Left renal pelvis (tissue), 4 donors: ENCODE data around the gene SRPRB. TPM values are rescaled to one million over a fixed set of nuclear protein-coding genes. Genes with fewer than 3 reads are reported as not detected.

ENCODE experiments used
- DNase-seq, 4 donors: peaks; one replicate each; pipeline ENCODE4 v3.0.0-alpha.2; 2013; ENCODE audit warnings: low read depth in 4 of 4, low spot score in 3 of 4
- polyA plus RNA-seq, 4 donors: library from polyadenylated mRNA; unstranded; fragments of 120-200 nt; gene quantifications; one replicate each; pipeline ENCODE4 v1.2.1, GENCODE V29; 2013; ENCODE audit not compliant: insufficient read length in 4 of 4

Gene SRPRB
- polyA plus RNA-seq, 4 donors = 46.3 to 61.5 (median 52.2) TPM

DNA sequence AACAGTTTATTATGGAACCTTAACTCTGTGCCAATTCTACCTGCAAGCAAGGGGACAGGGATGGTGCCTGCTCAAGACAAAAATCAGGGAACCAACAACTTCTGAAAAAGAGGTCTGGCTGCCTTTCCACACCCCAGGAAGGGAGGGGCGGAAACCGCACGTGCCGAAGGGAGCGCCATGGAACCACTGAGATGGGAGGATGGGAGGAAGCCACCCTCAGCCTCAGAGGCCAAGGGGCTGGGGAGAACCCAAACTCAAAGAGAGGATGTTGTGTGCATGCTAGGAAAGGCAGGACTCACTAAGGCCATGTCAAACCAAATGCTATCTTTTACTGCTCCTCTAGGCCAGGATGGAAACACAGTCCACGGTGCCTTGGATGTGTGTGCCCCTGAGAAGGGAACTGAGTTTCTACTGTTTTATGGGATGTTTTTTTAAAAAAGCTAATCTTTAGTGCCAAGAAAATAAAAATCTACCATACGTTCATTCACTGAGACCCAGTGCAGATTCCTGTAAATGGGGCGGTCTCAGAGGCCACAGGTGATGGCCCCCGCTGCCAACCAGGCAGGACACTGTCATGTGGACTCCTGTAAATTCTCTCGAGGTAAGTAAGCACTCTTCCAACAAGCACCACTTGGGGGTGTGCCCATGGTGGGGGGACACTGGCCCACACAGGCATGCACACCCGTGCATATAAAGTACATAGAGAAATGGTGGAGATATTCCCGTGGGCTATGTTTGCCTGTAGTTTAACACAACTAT, 20.5 kb downstream of the SRPRB start:
- no peak for DNase-seq

DNA sequence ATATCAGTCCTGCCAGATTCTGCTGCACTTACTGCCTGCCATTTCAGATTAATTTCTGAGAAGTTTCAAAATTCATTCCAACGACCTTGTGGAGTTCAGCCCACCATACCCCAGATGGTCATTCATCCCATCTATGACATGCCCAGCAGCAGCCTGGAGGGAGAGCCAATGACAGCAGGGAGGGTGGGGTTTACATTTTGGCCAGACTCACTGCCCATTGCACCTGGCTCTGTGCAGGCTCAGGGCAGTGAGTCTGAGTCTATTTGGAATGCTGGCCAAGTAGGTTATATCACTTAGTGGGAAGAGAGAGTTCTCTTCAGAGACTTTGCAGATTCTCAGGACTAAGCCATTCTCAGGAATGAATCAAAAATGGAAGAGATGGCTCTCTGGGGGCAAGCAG, 21.5 kb downstream of the SRPRB start:
- DNase-seq = no peak

DNA sequence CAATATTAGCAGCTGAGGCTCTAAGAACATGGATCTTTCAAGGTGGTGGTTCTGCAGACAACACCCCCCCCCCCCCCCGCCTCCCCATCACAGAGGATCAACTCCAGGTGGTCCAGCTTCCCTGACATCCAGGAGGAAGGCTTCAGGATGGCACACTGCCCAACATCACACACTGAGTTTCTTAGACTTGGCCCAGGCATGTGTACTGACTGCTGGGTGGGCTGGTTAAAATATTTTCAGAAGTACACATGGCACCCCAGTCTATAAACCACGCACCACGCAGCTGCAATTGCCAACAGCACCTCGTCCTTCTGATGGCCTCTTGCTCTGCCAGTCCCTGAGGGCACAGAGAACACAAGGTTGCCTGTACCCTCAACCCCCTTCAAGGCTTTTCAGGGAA, 22.1 kb downstream of the SRPRB start:
- DNase-seq = no peak

DNA sequence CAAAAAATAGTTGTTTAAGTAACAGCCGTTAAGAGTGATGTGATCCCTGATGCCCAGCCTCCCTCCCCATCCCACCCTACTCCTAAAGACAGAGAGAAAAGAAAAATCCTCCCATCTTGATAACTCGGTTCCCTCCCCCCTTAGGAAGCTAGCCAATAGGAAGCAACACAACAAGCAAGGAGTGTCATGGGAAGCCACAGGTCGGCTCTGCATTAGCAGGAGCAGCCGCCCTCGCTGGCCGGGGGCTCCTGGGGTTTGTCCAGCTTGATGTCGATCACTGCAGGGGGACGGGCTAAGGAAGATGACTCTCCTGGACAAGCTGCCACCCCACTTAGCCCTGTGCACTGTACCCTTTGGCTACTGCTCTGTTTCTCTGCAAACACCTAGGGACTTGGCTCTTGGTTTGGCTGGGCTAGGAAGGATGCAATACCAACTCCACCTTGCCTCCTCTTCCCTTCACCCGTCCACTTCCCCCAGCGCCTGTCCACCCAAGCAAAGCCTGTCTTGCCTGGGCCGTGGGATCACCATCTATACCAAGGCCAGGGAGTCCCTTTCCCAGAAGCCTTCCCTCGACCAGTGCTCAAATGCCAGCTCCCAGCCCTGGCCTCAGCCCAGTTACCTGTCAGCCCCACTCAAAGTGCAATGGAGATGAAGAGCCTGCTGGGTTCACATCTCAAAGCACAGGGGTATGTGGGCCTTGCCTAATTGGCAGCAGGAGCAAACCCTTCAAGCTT, 23.1 kb downstream of the SRPRB start:
- no peak for DNase-seq

DNA sequence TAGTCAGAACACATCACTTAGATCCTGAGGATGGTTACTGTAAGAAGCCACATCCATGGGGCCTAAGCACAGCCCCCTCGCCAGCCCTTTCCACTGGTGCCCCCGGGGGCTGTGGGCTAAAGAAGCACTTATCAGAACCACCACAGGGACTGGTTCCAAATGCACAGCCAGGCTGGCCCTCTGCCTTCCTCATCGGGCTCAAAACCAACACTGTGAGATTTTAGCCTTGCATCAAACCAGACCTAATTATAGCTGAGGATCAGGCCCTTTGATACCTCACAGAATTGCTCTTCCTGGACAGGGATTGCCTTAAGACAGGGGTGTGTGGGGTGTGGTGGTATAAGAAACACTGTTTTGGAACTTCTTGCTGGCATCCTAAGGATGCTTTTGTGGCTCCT, 23.7 kb downstream of the SRPRB start:
- DNase-seq = no peak

DNA sequence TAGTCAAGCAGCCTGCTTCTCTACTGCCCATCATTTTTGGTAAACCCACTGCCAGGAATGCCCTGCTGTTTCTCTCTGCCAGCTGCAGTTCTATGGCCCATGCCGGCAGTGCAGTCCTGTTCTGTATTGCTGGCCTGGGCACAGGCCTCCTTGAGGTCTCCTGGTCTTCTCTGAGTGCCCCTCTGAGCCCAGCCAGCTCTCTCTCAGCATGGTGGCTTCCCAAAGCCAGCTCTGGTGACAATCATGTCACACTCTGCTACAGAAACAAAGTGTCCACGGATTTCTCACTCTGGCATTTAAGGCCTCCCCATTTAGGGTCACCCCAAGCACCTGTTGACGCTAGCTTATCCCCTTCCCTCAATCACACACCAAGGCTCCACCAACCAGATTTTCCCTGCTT, 24.5 kb downstream of the SRPRB start:
- DNase-seq = no peak

DNA sequence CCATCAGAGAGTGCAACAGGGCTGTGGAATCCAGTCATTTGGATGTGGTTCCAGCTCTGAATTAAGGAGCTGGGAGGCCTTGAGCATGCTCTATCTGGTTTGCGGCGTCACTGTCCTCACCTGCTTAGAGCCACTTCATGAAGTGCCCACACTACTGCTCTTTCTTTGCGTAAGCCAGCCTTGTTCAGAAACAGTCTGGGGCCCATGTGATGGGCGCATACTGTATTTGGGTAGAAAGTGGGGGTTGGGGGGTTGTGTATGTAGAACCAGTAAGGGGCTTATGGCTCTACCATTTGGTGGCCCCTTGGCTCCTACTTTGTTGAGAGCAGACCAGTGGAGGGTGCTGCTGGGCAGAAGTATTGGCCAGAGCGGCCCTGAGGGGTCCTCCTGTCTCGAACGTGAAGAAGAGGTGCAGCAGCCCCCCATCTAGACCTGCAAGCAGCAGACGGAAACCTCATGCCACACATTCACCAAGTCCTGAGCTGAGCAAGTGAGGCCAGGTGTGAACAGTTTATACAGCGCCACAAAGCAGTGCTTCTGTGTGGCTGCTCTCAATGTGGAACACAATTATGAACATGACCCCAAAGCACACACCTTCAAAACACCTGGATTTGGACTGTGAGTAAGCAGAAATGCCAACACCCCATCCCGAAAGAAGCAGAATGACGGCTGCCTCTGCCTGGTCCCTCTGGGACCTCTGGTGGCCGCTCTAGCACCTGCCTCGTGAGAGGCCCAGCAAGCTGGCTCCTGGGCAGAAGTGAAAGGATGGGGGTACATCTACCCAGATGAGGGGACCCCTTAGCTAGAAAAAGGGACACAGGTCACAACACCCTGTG, 26.6 kb downstream of the SRPRB start:
- DNase-seq = no peak

DNA sequence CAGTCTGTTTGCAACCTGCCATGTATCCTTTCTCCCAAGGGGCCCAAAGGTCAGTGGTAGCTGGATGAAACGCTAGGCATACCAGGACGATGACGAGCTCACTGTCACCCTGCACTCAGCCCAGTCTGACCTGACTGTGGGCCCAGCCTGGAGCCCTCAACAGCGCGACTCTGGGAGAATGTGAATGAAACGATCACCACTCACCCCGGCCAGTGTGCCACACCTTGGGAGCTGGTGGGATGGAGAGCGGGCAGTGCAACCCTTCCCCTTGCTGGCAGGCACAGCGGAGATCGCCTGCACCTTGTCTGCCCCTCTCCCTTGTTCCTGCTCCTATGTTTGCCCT, 27.2 kb downstream of the SRPRB start:
- DNase-seq = no peak

DNA sequence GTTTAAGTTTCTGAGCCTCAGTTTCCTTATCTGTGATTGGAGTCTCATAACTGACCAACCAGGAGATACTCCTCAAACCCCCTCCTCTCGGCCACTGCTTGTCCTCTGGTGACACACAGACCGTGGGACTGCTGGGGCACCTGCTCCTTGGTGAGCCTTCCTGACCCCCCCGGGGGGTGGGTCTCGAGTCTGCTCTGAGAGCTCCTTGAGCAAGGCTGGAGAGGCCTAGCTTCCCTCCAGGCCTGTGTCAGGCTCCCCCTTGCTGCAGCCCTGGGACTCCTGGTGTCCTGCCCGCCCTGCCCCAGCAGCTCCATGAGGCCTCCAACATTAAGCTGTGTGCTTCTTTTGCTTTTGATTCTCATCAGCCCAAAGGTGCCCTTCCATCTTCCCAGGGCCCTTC, 27.7 kb downstream of the SRPRB start:
- DNase-seq = no peak

DNA sequence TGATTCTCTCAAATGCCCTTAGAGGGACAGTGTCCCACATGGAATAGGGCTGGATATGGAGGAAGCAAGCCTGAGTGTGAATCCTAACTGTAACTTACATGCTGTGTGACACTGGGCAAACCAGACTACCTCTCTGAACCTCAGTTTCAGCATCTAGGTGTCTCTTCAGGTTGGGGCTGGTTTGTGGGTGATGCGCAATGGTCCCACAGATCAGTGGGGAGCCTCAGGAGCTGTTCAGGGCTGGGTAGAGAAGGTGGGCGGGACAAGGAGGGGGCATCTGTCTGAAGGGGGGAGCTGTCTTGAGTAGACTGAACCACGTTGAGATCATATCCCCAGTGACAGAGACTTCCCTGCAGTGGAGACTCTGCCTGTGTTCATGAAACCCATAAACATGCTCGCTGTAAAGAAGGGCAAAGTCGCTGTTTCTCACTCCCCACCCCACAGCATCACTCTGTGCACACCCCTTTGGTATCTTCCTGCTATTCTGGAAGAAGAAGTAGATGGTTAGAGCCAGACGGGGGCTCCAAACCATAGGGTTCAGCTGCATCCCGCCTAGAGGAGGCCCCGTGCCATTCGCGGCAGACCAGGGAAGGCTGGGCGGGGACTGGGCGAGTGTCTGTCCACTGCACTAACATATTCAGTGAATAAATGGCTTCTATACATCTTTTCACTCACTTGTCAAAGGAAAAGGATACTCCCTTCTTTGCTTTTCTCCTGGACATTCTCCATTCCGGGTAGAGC, 28.4 kb downstream of the SRPRB start:
- DNase-seq = no peak

DNA sequence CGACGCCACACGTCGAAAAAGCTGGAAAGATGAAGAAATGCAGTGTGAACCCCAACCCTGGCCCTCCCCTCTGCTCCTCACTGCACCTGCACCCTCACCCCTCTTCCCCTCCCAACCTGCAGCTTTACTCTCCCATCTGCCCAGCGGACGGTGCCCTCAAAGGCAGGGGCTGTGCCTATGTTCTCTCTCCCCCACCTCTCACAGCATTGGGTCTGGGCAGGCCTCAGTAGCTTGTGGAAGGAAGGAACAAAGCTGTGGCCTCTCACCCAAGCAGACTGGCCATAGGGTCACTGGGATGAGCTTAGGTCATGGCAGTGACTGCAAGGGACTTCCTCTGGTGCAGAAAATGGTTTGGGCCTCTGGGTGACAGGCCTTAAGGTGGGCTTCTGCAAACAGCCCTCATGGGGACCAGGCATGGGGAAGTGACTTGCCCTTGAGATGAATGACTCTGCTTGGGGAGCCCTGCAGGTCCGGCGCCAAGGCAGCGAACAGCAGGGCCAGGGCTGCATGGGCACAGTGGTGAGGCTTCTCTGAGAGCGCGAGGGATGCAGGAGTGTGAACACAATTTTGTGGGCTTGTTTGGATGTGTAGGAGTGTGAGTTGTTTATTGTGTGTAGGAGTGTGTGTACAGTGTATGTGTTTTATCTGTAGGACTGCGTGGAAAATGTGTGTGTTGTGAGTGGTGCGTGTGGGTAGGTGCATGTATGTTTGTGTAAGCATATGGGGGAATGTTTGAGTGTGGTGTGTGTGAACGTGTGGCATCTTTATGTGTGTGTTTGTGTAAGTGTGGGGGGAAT, 29.2 kb downstream of the SRPRB start:
- DNase-seq = no peak

DNA sequence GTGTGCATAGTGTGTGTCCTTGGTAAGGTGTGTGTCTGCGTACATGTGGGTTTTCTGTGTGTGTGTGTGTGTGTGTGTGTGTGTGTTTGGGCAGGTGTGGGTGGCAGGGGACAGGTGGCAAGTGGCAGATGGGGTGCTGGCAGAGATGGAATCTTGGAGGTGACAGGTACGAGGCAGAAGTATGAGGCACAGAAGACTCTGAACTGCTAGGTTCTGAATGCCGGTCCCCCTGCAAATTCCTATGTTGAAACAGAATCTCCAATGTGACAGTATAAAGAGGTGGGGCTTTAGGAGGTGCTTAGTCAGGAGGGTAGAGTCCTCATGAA, 29.8 kb downstream of the SRPRB start:
- no peak for DNase-seq

DNA sequence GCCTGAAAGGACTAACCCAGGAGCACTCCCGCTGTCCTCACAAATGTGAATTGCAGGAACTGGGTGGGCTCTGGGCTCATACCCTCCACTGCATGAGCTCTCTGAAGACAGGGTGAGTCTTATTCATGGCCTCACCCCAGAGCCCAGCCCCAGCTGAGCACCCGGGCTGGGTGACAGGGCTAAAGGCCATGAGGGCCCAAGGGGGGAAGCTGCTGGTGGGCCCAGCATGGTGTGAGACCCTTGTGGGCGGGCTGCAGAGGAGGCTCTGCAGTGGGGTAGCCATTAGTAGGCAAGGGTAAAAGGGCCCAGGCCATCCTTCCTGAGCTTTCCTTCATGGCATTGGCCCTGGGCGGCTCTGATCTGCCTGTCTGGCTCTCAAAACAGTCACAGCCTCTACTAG, 30.3 kb downstream of the SRPRB start:
- DNase-seq = no peak

DNA sequence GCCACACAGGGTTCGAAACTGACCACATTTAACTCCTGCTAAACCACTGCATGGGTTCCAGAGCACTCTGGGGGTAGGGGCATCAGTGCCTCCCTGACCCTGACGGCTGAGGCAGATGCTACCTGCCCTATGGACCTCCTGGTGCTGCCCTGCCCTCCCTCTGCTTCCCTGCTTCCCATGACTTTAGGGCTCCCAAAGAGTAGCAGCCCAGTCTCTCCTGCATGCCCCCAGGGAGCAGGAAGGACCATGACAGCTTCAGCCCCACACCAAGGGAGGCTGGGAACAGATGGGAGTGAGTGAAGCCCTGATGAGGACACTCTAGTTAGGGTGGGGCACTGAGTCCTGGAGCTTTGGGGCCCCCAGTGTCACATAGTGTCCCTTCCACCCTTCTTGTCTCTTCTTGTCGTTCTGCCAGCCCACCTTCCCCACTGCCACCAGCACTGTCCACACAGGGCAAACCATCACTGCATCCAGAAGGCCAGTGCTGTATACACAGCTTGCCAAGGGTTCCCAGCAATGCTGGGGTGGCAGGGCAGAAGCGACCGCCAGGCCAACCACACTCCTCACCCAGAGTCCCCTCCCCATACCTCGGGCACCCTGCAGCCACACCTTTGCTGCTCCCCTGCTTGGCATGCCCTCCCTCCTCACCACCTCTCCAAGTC, 31.0 kb downstream of the SRPRB start:
- DNase-seq = no peak

DNA sequence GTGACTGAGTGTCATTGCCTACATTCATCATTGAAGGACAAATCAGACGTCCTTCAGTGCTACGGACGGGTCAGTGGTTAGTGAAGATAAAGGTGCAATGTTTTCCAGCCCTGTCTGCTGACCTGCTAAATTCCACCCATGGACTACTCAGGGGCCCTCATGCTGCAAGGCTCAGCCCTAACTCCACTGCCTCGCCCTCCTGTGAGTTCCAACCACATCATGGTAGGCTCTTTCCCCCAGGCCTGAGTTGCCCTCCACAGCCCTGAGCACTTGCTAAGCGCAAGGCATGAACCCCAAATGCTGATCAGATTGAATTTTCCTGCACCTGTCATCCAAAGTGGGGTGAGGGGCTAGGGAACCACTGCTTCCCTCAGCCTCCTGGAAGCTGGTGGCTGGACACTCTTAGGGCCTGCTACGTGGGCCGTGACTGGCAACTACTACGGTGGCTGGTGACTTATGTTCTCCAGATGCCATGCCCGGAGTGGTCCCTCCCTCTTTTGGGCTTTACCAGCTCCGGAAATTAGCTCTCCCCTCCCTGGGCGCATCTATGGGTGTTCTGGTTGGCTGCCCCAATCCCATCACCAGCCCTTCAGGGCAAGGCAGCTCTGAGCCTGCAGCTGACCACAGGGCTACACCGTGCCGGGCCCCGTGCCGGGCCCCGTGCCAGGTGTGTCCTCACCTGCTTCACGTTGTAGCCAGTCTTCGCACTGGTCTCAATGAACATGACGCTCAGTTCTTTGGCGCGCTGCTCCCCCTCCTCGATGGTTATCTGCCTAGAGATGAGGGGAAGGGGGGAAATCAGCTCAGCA, 32.1 kb downstream of the SRPRB start:
- no peak for DNase-seq

DNA sequence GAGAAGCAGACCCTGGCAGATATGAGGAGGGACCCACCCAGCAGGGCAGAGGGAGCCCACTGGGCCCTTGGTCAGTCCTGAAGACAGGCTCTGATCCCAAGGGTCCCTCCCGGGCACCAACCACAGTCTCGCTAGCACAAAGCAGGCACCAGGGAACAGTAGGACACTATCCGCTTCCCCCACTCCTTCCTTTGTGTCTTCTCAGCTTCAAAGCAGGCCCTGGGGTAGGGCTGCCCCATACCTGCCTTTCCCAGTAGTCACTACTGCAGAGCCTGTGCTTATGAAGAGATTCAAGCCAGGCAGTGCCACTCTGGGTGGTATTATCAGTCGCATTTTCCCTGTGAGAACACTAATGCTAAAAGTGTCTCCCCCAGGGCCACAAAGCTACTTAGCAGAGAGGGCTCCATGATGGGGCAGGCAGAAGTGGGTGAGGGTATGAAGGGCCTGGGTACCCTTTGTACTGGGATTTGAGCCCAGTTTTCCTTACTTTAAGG, 32.7 kb downstream of the SRPRB start:
- DNase-seq = no peak

DNA sequence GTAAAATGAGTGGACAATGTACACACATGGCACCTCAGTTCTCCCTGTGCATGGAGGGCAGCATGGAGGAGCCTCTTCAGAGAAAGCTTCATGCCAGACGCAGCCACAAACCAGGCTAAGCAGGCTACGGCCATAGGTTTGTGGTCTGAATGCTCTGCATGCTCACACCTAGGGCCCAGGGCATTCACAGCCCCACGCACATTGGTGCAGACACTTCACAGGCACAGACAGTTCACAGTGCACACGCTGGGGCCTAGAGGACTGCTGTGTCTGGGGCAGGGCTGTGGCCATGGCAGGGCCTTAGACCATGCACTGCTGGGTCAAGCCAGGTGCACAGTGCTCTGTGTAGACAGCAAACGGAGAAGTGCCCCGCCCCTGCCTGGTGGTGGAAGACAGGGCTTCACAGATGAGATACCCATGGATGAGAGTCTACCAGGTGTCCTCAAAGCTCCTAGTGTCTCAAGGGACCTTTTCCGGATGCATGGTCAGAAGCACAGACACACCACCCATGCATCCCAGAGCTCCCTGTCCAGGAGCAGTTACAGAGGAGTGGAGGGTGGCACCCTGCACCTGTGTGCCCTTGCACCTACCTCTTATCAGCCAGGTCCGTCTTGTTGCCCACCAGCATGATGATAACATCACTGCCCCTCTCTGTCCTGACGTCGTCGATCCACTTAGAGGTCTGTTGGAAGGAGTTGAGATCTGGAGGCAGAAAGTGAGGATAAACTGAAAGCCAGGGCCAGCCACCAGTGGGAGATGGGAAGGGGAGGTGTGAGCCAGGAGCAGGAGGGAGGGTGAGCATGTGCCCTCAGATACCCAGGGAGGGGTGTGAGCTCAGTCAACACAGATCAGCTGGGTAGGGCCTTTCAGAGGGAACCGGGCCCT, 33.5 kb downstream of the SRPRB start:
- DNase-seq = no peak
